Stimulated activated CD8-positive, alpha-beta memory T cell treated with anti-CD3 and anti-CD28 coated beads, Interleukin-12 subunit alpha, Interleukin-12 subunit beta, amount 100 ng/mL, for 24 hours (primary cell): ENCODE results near the gene ABCB10.
"Not testable (repeated sequence)": the region's sequence is repeated elsewhere in the genome, so short reads cannot be mapped to it uniquely, and the experiment has no call there.

Source experiments
- DNase-seq: peaks from one replicate; pipeline ENCODE4 v3.0.0-alpha.2; 2020; ENCODE audit errors: extremely low read depth

Gene ABCB10

GRCh38 chr1:229558460-229559335 lies at the start of gene ABCB10:
Gene ABCB10, minus strand, starts transcription at chr1:229558707. Its CDS starts 55 bp downstream, at chr1:229558652.
- peak; percentile 67 for DNase-seq

- no peak for DNase-seq
Measured at GRCh38 chr1:229607370-229607769, 48.9 kb upstream of the ABCB10 start.

GRCh38 chr1:229603371-229604005 lies 45.0 kb upstream of the ABCB10 start:
- DNase-seq, result no peak

GRCh38 chr1:229600229-229600628 lies 41.7 kb upstream of the ABCB10 start:
- DNase-seq, result no peak

- no peak for DNase-seq
Measured at GRCh38 chr1:229599218-229599954, 40.9 kb upstream of the ABCB10 start.

GRCh38 chr1:229597877-229598276 lies 39.4 kb upstream of the ABCB10 start:
- DNase-seq, result no peak

- DNase-seq, result no peak
Measured at GRCh38 chr1:229596925-229597699, 38.6 kb upstream of the ABCB10 start.

- not testable (repeated sequence) for DNase-seq
Measured at GRCh38 chr1:229595876-229596275, 37.4 kb upstream of the ABCB10 start.

- no peak for DNase-seq
Measured at GRCh38 chr1:229594227-229595008, 35.9 kb upstream of the ABCB10 start.

GRCh38 chr1:229593800-229594199 lies 35.3 kb upstream of the ABCB10 start:
- no peak for DNase-seq

GRCh38 chr1:229590119-229590518 lies 31.6 kb upstream of the ABCB10 start:
- DNase-seq, result no peak

- no peak for DNase-seq
Measured at GRCh38 chr1:229585338-229585737, 26.8 kb upstream of the ABCB10 start.

- DNase-seq, result no peak
Measured at GRCh38 chr1:229582715-229583114, 24.2 kb upstream of the ABCB10 start.

- DNase-seq, result no peak
Measured at GRCh38 chr1:229582011-229582694, 23.6 kb upstream of the ABCB10 start.

GRCh38 chr1:229581485-229581884 lies 23.0 kb upstream of the ABCB10 start:
- no peak for DNase-seq

GRCh38 chr1:229579059-229579673 lies 20.7 kb upstream of the ABCB10 start:
- DNase-seq, result no peak

- no peak for DNase-seq
Measured at GRCh38 chr1:229578168-229579058, 19.9 kb upstream of the ABCB10 start.

GRCh38 chr1:229574679-229575442 lies 16.4 kb upstream of the ABCB10 start:
- DNase-seq, result no peak
